HEK293 (cell line): ENCODE results near the gene GTF2H4.

Experiments used
- EGR2 ChIP-seq: fragments of 450-650 bp; formaldehyde crosslinking; IDR thresholded peaks from 2 replicates; pipeline ENCODE4 v1.5.1; 2016; ENCODE audit warnings: low read depth, missing biosample characterization, missing genetic modification characterization
- HOXC10 ChIP-seq: sonication (generic); formaldehyde crosslinking; IDR thresholded peaks from 2 replicates; pipeline ENCODE4 v1.8.1; 2023; ENCODE audit warnings: mild to moderate bottlenecking, missing genetic modification reagents
- MYNN ChIP-seq: fragments of 450-650 bp; formaldehyde crosslinking; IDR thresholded peaks from 2 replicates; pipeline ENCODE4 v1.5.1; 2016; ENCODE audit warnings: missing biosample characterization, missing genetic modification characterization, borderline replicate concordance
- OSR2 ChIP-seq: fragments of 450-650 bp; formaldehyde crosslinking; IDR thresholded peaks from 2 replicates; pipeline ENCODE4 v1.5.1; 2016; ENCODE audit warnings: missing biosample characterization, missing genetic modification characterization
- PRDM1 ChIP-seq: fragments of 450-650 bp; formaldehyde crosslinking; IDR thresholded peaks from 2 replicates; pipeline ENCODE4; 2016; ENCODE audit warnings: missing biosample characterization, missing genetic modification characterization
- TCF7L2 ChIP-seq: IDR thresholded peaks from 2 replicates; pipeline ENCODE4 v1.6.1; 2011; ENCODE audit warnings: low read depth, mild to moderate bottlenecking, inconsistent platforms, low read length, moderate library complexity, borderline replicate concordance
- YY2 ChIP-seq: fragments of 450-650 bp; formaldehyde crosslinking; IDR thresholded peaks from 2 replicates; pipeline ENCODE4 v1.5.1; 2016; ENCODE audit warnings: missing biosample characterization, missing genetic modification characterization
- ZBTB1 ChIP-seq: fragments of 450-650 bp; formaldehyde crosslinking; IDR thresholded peaks from 2 replicates; pipeline ENCODE4 v1.5.1; 2016; ENCODE audit warnings: missing biosample characterization, missing genetic modification characterization
- ZBTB17 ChIP-seq: fragments of 450-650 bp; formaldehyde crosslinking; IDR thresholded peaks from 2 replicates; pipeline ENCODE4 v1.5.1; 2016; ENCODE audit warnings: missing biosample characterization, missing genetic modification characterization
- ZBTB20 ChIP-seq: fragments of 450-650 bp; formaldehyde crosslinking; IDR thresholded peaks from 2 replicates; pipeline ENCODE4 v1.5.1; 2016; ENCODE audit warnings: missing biosample characterization, missing genetic modification characterization
- ZBTB6 ChIP-seq: fragments of 450-650 bp; formaldehyde crosslinking; IDR thresholded peaks from 2 replicates; pipeline ENCODE4 v1.5.1; 2017; ENCODE audit warnings: missing biosample characterization, missing genetic modification characterization
- ZBTB8A ChIP-seq: fragments of 450-650 bp; formaldehyde crosslinking; IDR thresholded peaks from 2 replicates; pipeline ENCODE4 v1.5.1; 2016; ENCODE audit warnings: missing biosample characterization, missing genetic modification characterization
- ZFP41 ChIP-seq: fragments of 450-650 bp; formaldehyde crosslinking; IDR thresholded peaks from 2 replicates; pipeline ENCODE4 v1.5.1; 2016; ENCODE audit warnings: missing biosample characterization, missing genetic modification characterization, borderline replicate concordance
- ZNF112 ChIP-seq: fragments of 450-650 bp; formaldehyde crosslinking; IDR thresholded peaks from 2 replicates; pipeline ENCODE4 v1.5.0; 2017; ENCODE audit warnings: missing biosample characterization, missing genetic modification characterization
- ZNF175 ChIP-seq: fragments of 450-650 bp; formaldehyde crosslinking; IDR thresholded peaks from 2 replicates; pipeline ENCODE4 v1.5.1; 2016; ENCODE audit warnings: missing biosample characterization, missing genetic modification characterization
- ZNF184 ChIP-seq: fragments of 450-650 bp; IDR thresholded peaks from 2 replicates; pipeline ENCODE4 v1.5.1; 2018; ENCODE audit warnings: missing biosample characterization, mild to moderate bottlenecking, missing genetic modification characterization
- ZNF214 ChIP-seq: fragments of 450-650 bp; formaldehyde crosslinking; IDR thresholded peaks from 2 replicates; pipeline ENCODE4 v1.5.1; 2017; ENCODE audit warnings: missing biosample characterization, mild to moderate bottlenecking, missing genetic modification characterization, borderline replicate concordance
- ZNF24 ChIP-seq: fragments of 450-650 bp; formaldehyde crosslinking; IDR thresholded peaks from 2 replicates; pipeline ENCODE4 v1.5.1; 2016; ENCODE audit warnings: missing biosample characterization, missing genetic modification characterization
- ZNF341 ChIP-seq: fragments of 450-650 bp; formaldehyde crosslinking; IDR thresholded peaks from 2 replicates; pipeline ENCODE4; 2016; ENCODE audit warnings: low read depth, missing biosample characterization, missing genetic modification characterization
- ZNF366 ChIP-seq: fragments of 450-650 bp; formaldehyde crosslinking; conservative IDR thresholded peaks from 2 replicates; pipeline ENCODE4 v1.5.1; 2016; ENCODE audit warnings: missing biosample characterization, missing genetic modification characterization
- ZNF391 ChIP-seq: fragments of 450-650 bp; formaldehyde crosslinking; IDR thresholded peaks from 2 replicates; pipeline ENCODE4 v1.5.1; 2016; ENCODE audit warnings: low read depth, missing biosample characterization, missing genetic modification characterization, borderline replicate concordance
- ZNF549 ChIP-seq: fragments of 450-650 bp; IDR thresholded peaks from 2 replicates; pipeline ENCODE4 v1.5.1; 2018; ENCODE audit warnings: missing biosample characterization, missing genetic modification characterization, mild to moderate bottlenecking, inconsistent platforms, moderate library complexity
- ZNF621 ChIP-seq: fragments of 450-650 bp; formaldehyde crosslinking; IDR thresholded peaks from 2 replicates; pipeline ENCODE4 v1.5.1; 2017; ENCODE audit warnings: missing biosample characterization, missing genetic modification characterization
- ZNF654 ChIP-seq: fragments of 450-650 bp; formaldehyde crosslinking; IDR thresholded peaks from 2 replicates; pipeline ENCODE4 v1.5.1; 2016; ENCODE audit warnings: low read depth, missing biosample characterization, missing genetic modification characterization
- ZNF707 ChIP-seq: fragments of 450-650 bp; formaldehyde crosslinking; IDR thresholded peaks from 2 replicates; pipeline ENCODE4 v1.5.1; 2016; ENCODE audit warnings: missing biosample characterization, missing genetic modification characterization
- ZNF776 ChIP-seq: fragments of 450-650 bp; formaldehyde crosslinking; IDR thresholded peaks from 2 replicates; pipeline ENCODE4 v1.5.0; 2017; ENCODE audit warnings: missing biosample characterization, missing genetic modification characterization, borderline replicate concordance
- ZSCAN23 ChIP-seq: fragments of 450-650 bp; formaldehyde crosslinking; IDR thresholded peaks from 2 replicates; pipeline ENCODE4 v1.5.1; 2016; ENCODE audit warnings: missing biosample characterization, missing genetic modification characterization
- TF ChIP-seq, protein P1 (sequence below): fragments of 450-650 bp; formaldehyde crosslinking; IDR thresholded peaks from 2 replicates; pipeline ENCODE4 v1.5.1; 2016; ENCODE audit warnings: missing biosample characterization, missing genetic modification characterization
- TF ChIP-seq, protein P2 (sequence below): fragments of 450-650 bp; formaldehyde crosslinking; IDR thresholded peaks from 2 replicates; pipeline ENCODE4 v1.5.1; 2016; ENCODE audit warnings: missing biosample characterization, missing genetic modification characterization
- TF ChIP-seq, protein P3 (sequence below): fragments of 450-650 bp; formaldehyde crosslinking; IDR thresholded peaks from 2 replicates; pipeline ENCODE4 v1.5.1; 2016; ENCODE audit warnings: missing biosample characterization, missing genetic modification characterization, low read depth

The GTF2H4 gene

GRCh38 chr6:30942338-30943060 lies 34.5 kb downstream of the GTF2H4 start (continued):
- TF ChIP-seq, protein P1, sequence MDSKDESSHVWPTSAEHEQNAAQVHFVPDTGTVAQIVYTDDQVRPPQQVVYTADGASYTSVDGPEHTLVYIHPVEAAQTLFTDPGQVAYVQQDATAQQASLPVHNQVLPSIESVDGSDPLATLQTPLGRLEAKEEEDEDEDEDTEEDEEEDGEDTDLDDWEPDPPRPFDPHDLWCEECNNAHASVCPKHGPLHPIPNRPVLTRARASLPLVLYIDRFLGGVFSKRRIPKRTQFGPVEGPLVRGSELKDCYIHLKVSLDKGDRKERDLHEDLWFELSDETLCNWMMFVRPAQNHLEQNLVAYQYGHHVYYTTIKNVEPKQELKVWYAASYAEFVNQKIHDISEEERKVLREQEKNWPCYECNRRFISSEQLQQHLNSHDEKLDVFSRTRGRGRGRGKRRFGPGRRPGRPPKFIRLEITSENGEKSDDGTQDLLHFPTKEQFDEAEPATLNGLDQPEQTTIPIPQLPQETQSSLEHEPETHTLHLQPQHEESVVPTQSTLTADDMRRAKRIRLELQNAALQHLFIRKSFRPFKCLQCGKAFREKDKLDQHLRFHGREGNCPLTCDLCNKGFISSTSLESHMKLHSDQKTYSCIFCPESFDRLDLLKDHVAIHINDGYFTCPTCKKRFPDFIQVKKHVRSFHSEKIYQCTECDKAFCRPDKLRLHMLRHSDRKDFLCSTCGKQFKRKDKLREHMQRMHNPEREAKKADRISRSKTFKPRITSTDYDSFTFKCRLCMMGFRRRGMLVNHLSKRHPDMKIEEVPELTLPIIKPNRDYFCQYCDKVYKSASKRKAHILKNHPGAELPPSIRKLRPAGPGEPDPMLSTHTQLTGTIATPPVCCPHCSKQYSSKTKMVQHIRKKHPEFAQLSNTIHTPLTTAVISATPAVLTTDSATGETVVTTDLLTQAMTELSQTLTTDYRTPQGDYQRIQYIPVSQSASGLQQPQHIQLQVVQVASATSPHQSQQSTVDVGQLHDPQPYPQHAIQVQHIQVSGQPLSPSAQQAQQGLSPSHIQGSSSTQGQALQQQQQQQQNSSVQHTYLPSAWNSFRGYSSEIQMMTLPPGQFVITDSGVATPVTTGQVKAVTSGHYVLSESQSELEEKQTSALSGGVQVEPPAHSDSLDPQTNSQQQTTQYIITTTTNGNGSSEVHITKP (tag by site-specific recombination) = no peak
- TF ChIP-seq PRDM1 (tag by site-specific recombination) = no peak
- TF ChIP-seq ZNF707 (tag by site-specific recombination) = no peak
- TF ChIP-seq ZNF654 (tag by site-specific recombination) = peak; percentile 9; the same call in 1 of the 2 replicates
- TF ChIP-seq, protein P2, sequence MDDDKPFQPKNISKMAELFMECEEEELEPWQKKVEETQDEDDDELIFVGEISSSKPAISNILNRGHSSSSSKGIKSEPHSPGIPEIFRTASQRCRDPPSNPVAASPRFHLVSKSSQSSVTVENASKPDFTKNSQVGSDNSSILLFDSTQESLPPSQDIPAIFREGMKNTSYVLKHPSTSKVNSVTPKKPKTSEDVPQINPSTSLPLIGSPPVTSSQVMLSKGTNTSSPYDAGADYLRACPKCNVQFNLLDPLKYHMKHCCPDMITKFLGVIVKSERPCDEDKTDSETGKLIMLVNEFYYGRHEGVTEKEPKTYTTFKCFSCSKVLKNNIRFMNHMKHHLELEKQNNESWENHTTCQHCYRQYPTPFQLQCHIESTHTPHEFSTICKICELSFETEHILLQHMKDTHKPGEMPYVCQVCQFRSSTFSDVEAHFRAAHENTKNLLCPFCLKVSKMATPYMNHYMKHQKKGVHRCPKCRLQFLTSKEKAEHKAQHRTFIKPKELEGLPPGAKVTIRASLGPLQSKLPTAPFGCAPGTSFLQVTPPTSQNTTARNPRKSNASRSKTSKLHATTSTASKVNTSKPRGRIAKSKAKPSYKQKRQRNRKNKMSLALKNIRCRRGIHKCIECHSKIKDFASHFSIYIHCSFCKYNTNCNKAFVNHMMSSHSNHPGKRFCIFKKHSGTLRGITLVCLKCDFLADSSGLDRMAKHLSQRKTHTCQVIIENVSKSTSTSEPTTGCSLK = no peak
- TF ChIP-seq ZNF112 (tag by site-specific recombination) = no peak
- TF ChIP-seq ZNF341 (tag by site-specific recombination) = no peak
- no peak for TF ChIP-seq HOXC10 (CRISPR knock-in tag)
- TF ChIP-seq ZBTB20 (tag by site-specific recombination) = peak; percentile 67; the same call in 1 of the 2 replicates
- no peak for TF ChIP-seq ZBTB8A (tag by site-specific recombination)
- TF ChIP-seq EGR2 (tag by site-specific recombination) = peak; percentile 41; the same call in 1 of the 2 replicates
- TF ChIP-seq ZNF776 (tag by site-specific recombination) = no peak
- TF ChIP-seq ZNF549 (tag by site-specific recombination) = no peak
- TF ChIP-seq ZBTB1 (tag by site-specific recombination) = no peak
- TF ChIP-seq ZNF391 (tag by site-specific recombination) = no peak
- TF ChIP-seq YY2 (tag by site-specific recombination) = 0 out of 2 replicates have a peak, but pooled peaks have one; percentile 32
- no peak for TF ChIP-seq ZFP41 (tag by site-specific recombination)
- no peak for TF ChIP-seq TCF7L2
- TF ChIP-seq, protein P3, sequence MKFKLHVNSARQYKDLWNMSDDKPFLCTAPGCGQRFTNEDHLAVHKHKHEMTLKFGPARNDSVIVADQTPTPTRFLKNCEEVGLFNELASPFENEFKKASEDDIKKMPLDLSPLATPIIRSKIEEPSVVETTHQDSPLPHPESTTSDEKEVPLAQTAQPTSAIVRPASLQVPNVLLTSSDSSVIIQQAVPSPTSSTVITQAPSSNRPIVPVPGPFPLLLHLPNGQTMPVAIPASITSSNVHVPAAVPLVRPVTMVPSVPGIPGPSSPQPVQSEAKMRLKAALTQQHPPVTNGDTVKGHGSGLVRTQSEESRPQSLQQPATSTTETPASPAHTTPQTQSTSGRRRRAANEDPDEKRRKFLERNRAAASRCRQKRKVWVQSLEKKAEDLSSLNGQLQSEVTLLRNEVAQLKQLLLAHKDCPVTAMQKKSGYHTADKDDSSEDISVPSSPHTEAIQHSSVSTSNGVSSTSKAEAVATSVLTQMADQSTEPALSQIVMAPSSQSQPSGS (tag by site-specific recombination) = no peak
- peak; percentile 88 for TF ChIP-seq ZBTB17 (tag by site-specific recombination)
- TF ChIP-seq ZNF621 (tag by site-specific recombination) = no peak
- no peak for TF ChIP-seq OSR2 (tag by site-specific recombination)
- TF ChIP-seq ZNF214 (tag by site-specific recombination) = no peak
- TF ChIP-seq MYNN (tag by site-specific recombination) = no peak
- no peak for TF ChIP-seq ZBTB6 (tag by site-specific recombination)
- no peak for TF ChIP-seq ZNF175 (tag by site-specific recombination)
- TF ChIP-seq ZSCAN23 (tag by site-specific recombination) = no peak
- TF ChIP-seq ZNF184 (tag by site-specific recombination) = no peak
- TF ChIP-seq ZNF24 = no peak
- peak; percentile 73 for TF ChIP-seq ZNF366 (tag by site-specific recombination)
